ENCODE measurements around the gene ODF4. TPM values are rescaled to one million over a fixed set of nuclear protein-coding genes. Genes with fewer than 3 reads are reported as not detected.

ODF4 gene
- total RNA-seq, 4 donors from 2014 or later: not detected

- no peak overlapping the region for H3K4me3 ChIP-seq
- no peaks in the 10 kb centered on the region for H3K36me3 ChIP-seq
- WGBS, 2 donors (ENCODE audit: low coverage in 1 of 2): 93 to 100% methylated on average over 1 to 3 of the region's 4 CpGs
- H3K9me3 ChIP-seq: no peaks in the 10 kb centered on the region
- no peak for TF ChIP-seq EP300 (IDR thresholded peaks at IDR 0.05)
- TF ChIP-seq, protein P1, sequence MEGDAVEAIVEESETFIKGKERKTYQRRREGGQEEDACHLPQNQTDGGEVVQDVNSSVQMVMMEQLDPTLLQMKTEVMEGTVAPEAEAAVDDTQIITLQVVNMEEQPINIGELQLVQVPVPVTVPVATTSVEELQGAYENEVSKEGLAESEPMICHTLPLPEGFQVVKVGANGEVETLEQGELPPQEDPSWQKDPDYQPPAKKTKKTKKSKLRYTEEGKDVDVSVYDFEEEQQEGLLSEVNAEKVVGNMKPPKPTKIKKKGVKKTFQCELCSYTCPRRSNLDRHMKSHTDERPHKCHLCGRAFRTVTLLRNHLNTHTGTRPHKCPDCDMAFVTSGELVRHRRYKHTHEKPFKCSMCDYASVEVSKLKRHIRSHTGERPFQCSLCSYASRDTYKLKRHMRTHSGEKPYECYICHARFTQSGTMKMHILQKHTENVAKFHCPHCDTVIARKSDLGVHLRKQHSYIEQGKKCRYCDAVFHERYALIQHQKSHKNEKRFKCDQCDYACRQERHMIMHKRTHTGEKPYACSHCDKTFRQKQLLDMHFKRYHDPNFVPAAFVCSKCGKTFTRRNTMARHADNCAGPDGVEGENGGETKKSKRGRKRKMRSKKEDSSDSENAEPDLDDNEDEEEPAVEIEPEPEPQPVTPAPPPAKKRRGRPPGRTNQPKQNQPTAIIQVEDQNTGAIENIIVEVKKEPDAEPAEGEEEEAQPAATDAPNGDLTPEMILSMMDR (IDR thresholded peaks at IDR 0.05): no peak
- TF ChIP-seq POLR2A (IDR thresholded peaks at IDR 0.05): no peak
- no peaks in the 10 kb centered on the region for H3K4me1 ChIP-seq
- ATAC-seq: no peak
- no peak overlapping the region for H3K27ac ChIP-seq
- H3K27me3 ChIP-seq: peaks cover 14% of the 10 kb centered on the region
These were observed 6.4 kb upstream of the ODF4 start for GRCh38 chr17:8333281-8333680.

DNA sequence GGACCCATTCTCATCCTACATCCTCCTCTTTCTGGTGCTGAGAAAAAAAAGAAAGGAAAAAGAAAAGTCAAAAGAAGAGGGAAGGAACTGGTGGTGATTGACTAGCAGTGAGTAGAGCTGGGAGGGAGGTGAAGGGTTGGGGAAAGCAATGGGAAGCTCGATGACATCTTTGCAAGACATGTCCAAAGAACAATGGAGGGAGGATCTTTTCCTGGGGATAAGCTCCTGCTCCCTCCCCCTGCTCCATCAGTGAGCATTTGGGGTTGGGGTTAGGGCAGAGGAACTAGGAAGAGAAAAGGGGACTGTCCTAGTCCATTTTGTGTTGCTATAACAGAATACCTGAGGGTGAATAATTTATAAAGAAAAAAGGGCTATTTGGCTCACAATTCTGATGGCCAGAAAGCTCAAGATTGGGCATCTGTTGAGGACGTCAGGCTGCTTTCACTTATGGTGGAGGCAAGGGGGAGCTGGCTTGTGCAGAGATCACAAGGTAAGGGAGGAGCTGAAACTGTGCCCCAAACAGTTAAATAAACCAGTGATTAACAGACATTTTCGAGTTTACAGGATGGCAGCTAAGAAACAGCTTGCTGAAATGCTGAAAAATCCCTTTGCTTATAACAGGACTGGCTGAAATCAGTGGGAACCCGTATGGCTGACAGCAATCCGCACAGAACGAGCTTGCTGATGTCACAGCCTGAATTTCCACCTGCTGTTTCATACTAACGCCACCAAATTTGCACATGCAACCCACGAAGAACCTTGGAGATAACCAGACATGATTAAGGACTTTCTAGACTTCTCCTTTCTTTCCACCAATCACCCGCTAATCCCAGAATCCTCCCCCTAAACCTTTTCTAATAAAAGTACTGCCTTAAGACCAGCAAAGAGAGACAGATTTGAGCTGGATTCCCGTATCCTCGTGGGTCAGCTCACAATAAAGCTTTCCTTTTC is 1.6 kb upstream of the ODF4 start:
- no peak for ATAC-seq
- Histone ChIP-seq H3K27ac (no peak overlapping the region), H3K4me3 (no peak overlapping the region), H3K9me3 (no peaks in the 10 kb centered on the region), H3K4me1 (no peaks in the 10 kb centered on the region), H3K36me3 (no peaks in the 10 kb centered on the region), H3K27me3 (no peaks in the 10 kb centered on the region)
- 18 to 40% methylated on average over 6 to 11 of the region's 11 CpGs for WGBS, 2 donors (ENCODE audit: low coverage in 1 of 2)
- TF ChIP-seq POLR2A (IDR thresholded peaks at IDR 0.05) (no peak), POLR2AphosphoS5 (IDR thresholded peaks at IDR 0.05) (no peak), EP300 (IDR thresholded peaks at IDR 0.05) (no peak)
- TF ChIP-seq, protein P1 (IDR thresholded peaks at IDR 0.05): no peak

DNA sequence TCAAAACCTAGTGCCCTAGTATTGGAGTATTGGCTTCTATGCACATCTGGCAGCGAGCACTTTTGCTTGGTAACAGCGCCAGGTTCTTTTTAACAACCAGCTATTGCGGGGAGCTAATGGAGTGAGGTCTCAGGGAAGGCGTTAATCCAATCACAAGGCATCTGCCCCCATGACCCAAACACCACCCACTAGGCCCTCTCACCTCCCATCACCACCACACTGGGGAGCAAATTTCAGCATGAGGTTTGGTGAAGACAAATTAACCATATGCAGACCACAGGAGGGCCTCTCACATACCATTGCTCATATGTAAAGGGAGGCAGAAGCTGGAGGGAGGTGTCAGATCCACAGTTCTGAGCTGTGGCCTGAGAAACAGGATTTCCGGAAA is 893 bp upstream of the ODF4 start:
- Histone ChIP-seq H3K36me3 (no peaks in the 10 kb centered on the region), H3K4me1 (no peaks in the 10 kb centered on the region), H3K4me3 (no peak overlapping the region), H3K9me3 (no peaks in the 10 kb centered on the region), H3K27me3 (no peaks in the 10 kb centered on the region), H3K27ac (no peak overlapping the region)
- WGBS, 2 donors (ENCODE audit: low coverage in 1 of 2): 43 to 80% methylated on average over 3 to 4 of the region's 5 CpGs
- ATAC-seq: no peak
- TF ChIP-seq EP300 (IDR thresholded peaks at IDR 0.05): no peak
- no peak for TF ChIP-seq POLR2A (IDR thresholded peaks at IDR 0.05)
- TF ChIP-seq, protein P1 (IDR thresholded peaks at IDR 0.05): no peak
- TF ChIP-seq POLR2AphosphoS5 (IDR thresholded peaks at IDR 0.05): no peak

- H3K9me3 ChIP-seq: no peaks in the 10 kb centered on the region
- 53% methylated on average over 4 of the region's 4 CpGs; no CpG with 5 or more reads in 1 of the 2 donors for WGBS, 2 donors (ENCODE audit: low coverage in 1 of 2)
- ATAC-seq: no peak
- TF ChIP-seq, protein P1 (IDR thresholded peaks at IDR 0.05): no peak
- TF ChIP-seq POLR2AphosphoS5 (IDR thresholded peaks at IDR 0.05): no peak
- no peak for TF ChIP-seq POLR2A (IDR thresholded peaks at IDR 0.05)
- TF ChIP-seq EP300 (IDR thresholded peaks at IDR 0.05): no peak
- peaks cover 11% of the 10 kb centered on the region for H3K27me3 ChIP-seq
- no peaks in the 10 kb centered on the region for H3K36me3 ChIP-seq
- H3K4me1 ChIP-seq: no peaks in the 10 kb centered on the region
- H3K27ac ChIP-seq: no peak overlapping the region
- H3K4me3 ChIP-seq: no peak overlapping the region
These were observed 1.8 kb downstream of the ODF4 start for GRCh38 chr17:8341456-8341855.
